NCI-H446 (cell line): ENCODE measurements around the gene GSTM4.

Experiments
- DNase-seq, 2 experiments: peaks; one replicate each; lab custom pipeline; 2025; lab: John Stamatoyannopoulos, UW

Gene GSTM4

DNA sequence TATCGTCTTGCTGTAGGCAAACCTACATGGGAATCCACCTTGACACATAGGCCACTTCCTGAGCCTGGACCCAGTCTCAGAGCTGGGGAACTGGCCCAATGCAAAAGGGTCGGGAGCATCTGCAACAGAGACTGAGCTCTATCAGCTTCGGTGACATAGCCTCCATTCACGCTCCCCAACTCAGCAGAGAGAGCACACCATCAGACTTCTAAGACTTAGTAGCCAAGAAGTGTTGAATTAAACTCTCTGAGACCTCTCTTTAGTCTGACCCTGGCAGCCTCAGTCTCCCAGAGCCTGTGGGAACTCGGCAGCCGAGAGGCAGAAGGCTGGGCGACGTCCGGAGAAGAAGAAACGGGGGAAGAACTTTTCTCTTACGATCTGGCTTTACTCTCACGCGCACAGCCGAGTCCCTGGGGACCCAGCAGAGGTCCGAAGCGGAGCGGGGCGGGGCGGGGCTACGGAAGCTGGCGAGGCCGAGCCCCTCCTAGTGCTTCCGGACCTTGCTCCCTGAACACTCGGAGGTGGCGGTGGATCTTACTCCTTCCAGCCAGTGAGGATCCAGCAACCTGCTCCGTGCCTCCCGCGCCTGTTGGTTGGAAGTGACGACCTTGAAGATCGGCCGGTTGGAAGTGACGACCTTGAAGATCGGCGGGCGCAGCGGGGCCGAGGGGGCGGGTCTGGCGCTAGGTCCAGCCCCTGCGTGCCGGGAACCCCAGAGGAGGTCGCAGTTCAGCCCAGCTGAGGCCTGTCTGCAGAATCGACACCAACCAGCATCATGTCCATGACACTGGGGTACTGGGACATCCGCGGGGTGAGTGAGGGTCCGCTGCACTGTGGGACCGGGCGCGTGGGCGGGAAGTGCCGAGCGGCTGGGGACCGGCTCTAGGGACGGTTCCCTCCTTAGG is at the start of gene GSTM4:
TSS of gene GSTM4 (plus strand) at position 485 of the 905 bp plus-strand sequence. CDS start at position 776, 291 bp downstream.
- peak in 1 of 2 experiments; percentile 64 for DNase-seq

DNA sequence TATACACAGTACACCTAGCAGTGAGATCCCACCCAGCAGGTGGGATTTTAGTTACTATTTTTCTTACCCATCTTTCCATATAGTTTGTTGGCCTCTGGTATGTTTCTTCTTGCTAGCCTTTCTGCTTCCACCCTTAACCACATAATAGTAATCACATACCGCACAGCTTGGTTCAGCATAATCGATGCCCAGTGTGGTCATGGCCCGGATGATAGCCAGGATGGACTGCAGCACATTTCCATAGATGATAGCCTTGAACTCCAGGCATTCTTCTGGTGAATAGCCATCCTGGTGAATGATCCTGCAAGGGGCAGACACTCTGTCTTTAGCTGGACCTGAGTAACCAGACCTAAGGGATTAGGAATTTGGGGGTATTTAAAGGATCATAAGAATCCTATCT is 46.0 kb upstream of the GSTM4 start:
- DNase-seq: no peak

DNA sequence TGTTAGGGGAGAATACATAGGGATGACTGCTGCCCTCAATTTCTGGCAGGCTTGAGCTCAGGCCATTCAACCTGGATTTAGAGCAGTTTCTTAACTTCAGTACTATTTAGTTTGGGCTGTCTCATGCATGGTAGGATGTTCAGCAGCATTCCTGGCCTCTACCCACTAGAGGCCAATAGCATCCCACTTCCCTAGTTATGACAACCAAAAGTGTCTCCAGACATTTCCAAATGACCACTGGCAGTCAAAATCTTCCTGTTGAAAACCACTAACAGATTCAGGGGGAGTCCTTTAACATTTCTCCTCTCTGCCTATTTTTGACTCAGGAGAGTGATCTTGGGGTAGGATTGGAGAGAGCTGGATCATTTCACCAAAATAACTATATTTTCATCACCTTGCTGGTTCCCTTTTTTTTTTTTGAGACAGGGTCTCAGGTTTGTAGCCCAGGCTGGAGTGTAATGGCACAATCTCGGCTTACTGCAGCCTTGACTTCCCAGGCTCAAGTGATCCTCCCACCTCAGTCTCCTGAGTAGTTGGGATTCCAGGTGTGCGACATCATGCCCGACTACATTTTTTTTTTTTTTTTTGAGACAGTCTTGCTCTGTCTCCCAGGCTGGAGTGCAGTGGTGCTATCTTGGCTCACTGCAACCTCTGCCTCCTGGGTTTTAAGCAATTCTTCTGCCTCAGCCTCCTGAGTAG is 45.1 kb upstream of the GSTM4 start:
- no peak for DNase-seq

DNA sequence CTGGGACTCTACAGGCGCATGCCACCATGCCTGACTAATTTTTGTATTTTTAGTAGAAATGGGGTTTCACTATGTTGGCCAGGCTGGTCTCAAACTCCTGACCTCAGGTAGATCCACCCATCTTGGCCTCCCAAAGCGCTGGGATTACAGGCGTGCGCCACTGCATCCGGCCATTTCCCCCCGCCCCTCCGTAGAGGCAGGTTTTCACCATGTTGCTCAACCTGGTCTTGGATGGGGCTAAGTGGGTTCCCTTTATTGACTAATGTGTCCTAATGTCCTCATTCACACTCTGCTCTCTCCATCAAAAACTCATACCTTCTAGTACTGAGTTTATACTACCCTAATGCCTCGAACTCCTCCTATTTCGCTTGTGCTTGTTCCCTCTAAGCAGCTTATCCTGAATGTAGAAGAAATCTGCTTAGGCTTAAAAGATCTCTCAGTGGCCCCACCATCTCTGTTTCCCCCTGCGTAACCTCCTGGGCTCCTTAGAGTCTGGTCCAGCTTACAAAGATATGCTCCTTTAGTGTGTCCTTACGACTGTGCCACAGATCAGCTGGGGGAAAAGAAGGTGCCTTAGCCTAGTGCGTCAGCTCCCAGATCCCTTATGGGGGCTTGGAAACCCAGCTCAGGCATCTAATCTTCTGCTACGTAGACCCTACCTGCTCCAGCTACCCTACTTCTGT is 44.5 kb upstream of the GSTM4 start:
- DNase-seq: no peak

DNA sequence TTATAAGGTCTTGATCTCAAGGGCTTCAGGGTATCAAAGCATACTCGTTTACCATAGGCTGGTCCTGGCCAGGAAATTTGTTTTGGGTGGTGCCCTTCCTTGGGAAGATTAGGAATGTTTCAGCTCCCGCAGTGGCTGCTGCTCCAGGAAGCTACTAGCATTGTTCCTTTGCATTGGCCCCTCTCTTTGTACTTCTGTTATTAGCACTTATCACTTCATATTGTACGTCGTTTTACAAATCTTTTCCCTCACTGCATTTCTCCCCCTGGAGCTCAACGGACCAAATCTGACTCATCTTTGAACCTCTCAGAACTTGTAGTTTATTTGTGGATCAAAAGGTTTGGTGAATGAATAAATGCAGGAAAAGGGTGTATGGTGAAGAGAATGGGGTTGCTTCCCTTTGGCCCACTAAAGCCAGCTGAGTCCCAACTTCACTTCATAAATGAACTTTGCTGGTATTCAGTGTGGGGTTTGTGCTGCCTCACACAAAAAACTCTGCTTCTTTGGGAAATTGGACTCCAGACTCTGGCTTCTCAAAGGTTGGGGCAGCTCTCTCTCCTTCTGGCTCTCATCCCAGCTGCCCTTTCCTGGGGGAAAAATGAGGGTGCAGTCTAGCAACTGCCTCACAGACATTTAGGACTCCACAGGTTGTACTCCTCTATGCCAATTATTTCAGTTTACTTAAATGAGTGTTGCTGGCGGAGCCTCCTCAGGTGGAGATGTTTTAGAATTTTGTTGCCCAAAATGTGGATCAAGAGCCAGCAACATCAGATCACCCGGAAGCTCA is 42.3 kb upstream of the GSTM4 start:
- no peak for DNase-seq

DNA sequence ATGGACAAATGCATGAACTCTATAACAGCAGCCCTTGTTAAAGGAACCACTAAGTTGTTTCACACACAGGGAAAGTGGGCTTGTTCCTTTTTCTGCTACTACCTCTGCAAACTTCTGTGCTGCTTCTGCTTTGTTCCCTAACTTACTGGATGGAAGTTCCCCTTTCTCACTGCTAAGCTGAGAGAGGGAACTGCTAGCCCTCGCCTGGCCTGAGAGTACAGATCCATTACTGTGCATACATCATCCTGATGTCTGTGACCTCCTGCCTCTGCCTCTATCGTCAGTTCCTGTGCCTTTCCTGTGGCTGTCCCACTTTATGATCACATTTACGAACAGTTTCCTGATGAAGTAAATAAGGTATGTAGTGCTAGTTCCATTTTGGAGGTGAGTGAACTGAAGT is 40.0 kb upstream of the GSTM4 start:
- DNase-seq: no peak

DNA sequence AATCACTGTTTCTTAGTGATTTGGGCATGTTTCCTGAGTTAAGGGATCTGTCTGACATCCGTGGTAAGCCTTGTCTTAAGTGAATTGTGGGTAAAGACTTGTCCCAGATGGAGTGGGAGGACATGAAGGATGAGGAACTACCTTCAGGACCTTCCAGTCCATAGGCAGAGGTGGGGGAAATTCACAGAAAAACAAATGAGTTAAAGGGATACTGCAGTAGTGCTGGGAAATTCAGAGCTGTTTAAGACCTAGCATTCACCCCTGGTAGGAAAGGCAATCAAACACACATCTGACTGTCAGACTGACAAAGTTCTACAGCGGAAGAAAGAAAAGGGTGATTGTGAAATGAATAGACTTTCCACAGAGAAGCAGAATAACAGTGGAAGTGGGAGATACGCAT is 39.5 kb upstream of the GSTM4 start:
- DNase-seq: no peak

DNA sequence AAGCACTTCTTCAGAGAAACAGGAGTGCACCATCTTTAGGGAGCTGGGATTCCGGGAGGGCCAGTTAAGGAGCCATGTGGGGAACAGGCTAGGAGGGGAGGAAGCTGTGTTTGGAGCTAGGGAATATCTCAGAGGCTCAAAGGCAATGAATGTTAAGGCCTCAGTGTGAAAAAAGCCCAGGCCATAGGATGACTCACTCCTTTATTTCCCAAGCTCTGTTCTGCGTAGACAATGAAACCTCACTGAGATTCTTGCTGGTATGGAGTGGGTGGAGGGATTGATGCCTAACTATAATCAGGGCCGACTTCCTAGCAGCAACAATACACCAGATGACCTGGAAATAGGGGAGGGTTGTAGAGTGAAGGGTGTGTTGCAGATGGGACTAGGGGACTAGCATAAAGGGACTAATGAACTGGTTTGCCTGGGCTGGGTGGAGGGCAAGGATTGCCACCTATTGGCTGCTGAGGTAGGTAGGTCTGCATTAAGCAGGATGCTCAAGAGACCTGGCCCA is 38.6 kb upstream of the GSTM4 start:
- DNase-seq: no peak

DNA sequence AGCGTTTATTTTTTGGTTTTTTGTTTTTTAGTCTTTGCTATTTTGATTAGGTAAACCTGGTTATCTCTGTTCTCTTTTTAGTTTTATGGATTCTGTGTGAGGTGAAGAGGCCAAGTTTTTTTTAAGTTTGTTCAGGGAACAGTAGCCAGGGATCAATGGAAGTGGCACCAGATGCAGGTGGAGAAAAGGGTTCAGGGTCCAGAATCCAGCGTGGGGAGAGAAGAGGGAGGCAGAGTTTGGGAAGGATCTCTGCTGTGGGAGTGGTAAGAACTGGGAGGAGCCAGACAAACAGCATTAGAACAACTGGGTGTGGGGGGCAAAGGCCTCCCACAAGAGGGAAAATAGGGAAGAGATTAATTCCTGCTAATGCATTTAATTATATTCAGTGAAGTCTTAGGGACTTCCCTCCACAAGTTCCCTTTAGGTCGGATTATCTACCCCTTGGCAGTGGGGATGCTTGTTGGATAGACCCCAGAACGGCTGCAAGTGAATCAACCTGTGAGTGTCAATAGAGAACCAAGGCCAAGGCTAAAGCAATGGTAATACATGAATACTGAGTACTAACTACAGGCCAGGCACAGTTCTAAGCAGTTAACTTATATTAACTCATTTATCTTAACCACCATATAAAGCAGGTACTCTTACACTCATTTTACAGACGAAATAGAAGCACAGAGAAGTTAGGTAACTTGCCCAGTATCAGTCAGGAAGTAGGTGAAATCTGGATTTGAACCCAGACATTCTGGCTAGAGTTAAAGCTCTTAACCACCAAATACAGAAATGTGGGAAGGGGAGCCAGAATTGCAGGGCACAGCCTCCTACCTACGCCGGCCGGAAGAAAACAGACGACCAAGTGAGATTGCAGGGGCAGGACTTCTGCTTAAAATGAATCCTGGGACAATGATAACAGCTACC is 37.0 kb upstream of the GSTM4 start:
- peak in 1 of 2 experiments; percentile 19 for DNase-seq

DNA sequence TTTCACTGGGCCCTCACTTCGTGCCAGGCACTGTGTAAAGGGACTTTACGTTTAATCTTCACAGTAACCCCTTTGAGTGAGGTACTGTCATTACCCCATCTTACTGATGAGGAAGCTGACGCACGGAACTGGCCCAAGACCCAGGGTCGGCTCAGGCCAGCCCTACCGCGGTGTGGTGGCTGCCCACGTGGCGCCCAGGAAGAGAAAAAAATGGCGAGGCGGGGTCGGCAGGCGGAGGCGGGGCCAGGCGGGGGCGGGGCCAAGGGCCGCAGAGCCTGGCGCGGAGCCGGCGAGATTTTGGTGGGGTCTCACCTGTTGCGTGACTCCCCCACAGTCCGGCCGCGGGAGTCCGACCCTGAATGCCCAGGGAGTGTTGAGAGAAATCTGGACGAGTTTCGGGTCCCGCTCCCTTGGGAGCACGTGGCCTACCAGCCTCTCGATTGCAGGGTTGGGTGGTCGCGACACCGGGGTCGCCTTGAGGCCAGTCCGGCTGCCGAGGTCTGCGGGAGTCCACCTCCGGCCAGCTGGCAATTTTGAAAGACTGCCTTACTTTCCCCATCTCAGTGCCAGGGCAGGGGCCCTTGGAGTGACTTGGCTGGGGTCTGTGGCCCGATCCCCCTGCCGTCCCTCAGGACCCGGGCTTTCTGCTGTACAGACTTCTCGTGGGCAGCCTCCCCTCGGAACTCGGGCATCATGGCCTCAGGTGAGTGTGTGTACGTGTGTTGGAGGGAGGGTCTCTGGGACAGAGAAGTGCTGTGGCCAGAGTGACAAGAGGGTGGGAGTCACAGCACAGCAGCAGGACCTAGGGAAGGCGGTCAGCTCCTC is 36.1 kb upstream of the GSTM4 start, which contains the start of the genes AMPD2 and GNAT2:
TSS of gene AMPD2 (plus strand) at position 262 of the 825 bp plus-strand sequence. CDS start 1,339 bp downstream, outside the sequence.
TSS of gene GNAT2 (minus strand) at position 41 of the 825 bp plus-strand sequence. CDS start 6,746 bp downstream, outside the sequence.
- peak; percentile 70 to 77 for DNase-seq

DNA sequence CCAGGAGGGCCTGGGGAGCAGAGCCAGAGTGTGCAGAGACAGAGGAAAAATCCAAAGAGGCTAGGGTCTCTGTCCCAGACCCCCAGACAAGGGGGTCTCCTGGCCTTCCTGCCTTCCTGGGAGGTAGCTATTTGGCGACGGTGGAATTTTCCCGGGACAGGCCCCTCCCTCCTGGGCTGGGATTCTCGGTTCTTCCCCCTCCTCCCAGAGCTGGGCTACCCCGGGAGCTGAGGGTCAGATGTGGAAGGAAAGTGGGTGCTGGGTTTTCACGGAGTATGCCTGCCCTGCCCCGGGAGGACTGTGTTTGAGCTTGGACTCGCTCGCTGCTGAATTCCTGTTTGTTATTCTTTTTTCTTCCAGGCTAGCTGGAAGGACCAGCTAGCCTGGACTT is 35.5 kb upstream of the GSTM4 start:
- peak; percentile 9 to 35 for DNase-seq

DNA sequence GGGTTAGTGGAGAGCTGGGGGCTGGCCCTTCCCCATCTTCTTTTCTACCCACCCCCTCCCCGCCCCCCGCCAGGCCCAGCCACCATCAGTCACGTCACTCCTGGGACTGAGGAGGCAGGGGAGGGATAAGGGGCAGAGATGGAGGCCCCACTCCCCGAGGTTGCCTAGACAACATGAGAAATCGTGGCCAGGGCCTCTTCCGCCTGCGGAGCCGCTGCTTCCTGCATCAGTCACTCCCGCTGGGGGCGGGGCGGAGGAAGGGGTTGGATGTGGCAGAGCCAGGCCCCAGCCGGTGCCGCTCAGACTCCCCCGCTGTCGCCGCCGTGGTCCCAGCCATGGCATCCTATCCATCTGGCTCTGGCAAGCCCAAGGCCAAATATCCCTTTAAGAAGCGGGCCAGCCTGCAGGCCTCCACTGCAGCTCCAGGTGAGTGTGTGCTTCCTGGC is 35.0 kb upstream of the GSTM4 start:
- peak; percentile 84 to 95 for DNase-seq

DNA sequence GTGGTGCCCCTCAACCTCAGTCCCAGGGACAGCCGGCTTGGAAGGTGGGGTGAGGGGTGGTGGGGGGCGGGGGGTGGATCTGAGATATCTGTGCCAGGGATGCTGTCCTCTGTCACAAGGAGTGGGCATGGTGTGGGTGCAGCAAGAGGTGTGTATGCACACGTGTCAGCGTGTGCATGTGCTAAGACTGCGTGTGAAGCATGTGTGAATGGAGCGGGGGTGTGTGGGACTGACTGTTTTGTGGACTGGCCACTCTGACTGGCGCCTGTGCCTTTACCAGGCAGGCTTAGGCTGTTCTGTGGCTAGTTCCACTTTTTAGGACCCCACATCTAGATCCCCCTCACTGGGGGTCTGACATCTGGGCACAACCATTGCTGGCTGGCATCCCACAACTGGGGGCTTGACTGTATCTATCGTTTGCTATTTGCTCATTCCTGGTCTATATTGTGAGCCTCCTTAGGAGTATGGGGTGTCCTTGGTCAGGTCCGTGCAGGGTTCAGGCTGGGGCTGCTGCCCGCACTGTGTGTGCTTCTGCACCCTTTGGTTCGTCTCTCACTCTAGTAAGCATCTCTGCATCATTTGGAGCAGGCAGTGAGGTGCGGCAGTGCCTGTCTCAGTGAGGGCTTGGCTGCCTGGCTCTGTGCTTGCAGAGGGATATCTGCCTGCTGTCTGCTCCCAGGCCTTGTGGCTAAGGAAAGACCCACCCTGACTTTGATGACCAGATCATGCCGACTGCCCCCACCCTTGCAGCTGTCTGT is 34.3 kb upstream of the GSTM4 start:
- no peak for DNase-seq

DNA sequence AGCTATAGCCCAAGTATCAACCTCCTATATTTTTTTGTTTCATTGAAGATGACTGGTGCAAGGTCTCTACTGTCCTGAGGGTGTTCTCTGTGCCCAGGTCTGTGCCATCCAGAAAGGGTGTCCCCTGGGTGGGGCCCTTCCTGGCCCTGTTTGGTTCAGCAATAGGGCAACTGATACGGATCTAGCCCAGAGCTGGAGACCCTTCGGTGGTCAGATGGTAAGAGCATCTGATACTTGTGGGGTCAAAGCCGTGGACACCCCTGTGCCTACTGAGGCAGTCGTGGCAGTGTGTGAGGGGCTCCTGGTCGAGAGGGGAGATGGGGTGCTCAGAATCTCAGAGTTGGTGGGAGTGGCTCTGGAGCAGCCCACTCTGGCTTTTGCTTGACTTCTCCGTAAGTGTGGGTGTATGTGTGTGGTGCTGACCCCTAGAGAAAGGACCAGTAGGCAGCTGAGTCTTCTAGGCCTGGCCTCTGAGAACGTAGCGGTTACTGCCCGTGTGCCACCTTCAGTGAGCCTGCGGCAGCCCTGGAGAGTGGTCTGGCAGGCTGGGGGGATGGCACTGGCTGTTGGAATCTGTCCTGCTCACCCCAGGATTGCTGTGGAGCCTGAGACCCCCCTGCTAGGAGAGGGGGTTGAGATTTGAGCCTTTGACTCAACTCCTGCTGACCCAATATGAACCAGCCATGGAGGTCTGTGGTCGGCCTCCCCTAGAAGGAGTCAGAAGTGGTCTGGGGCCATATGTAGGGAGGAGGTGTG is 33.6 kb upstream of the GSTM4 start:
- DNase-seq: no peak

DNA sequence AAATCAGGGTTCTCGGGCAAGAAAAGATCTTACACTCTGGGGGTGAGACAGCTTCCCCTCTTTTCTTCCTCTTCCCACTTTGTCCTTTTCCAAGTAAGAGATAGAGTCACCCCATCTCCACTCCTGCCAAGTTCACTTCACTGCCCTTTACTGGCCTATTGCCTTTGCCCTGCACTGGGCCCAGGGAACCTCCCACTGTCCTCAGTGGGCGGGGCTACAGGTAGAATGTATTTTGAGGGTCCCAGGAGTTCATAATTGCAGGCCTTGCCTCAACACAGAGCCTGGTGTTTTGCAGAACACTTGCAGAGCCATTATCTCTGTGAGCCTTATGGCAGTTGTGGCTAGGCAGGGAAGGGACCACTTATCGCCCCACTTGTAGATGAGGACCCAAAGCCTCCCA is 33.0 kb upstream of the GSTM4 start:
- no peak for DNase-seq

DNA sequence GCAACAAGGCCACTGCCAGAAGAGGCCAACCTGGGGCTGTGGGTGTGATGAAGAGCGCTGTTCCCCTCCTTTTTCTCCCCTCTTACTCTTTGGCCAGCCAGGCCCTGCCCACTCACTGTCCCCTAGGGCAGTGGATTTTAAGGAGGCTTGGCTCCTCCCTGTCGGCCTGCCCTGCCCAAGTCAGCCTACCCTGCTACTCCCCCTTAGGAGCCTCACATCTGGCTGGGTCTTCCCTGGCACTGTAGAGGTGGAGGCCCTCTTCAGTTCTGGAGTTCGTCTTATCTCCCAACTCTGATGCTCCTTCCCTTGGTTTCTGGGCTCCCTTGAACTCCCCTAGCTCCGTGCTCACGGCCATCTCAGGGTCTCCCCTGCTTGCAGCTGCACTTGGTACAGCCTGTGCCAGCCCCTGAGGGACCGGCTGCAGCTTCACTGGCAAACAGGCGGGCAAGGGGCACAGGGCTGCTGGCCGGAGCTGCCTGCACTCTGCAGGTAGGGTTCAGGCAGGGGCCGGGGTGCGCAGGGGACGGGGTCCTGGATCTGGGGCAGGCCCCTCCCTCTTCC is 32.2 kb upstream of the GSTM4 start:
- no peak for DNase-seq
